NCI-H1105 treated with DMSO at 0.1 percent for 48 hours (cell line): ENCODE results near the gene CD164L2.

Experiments
- DNase-seq: peaks from one replicate; lab custom pipeline; 2025; lab: John Stamatoyannopoulos, UW

The CD164L2 gene

DNA sequence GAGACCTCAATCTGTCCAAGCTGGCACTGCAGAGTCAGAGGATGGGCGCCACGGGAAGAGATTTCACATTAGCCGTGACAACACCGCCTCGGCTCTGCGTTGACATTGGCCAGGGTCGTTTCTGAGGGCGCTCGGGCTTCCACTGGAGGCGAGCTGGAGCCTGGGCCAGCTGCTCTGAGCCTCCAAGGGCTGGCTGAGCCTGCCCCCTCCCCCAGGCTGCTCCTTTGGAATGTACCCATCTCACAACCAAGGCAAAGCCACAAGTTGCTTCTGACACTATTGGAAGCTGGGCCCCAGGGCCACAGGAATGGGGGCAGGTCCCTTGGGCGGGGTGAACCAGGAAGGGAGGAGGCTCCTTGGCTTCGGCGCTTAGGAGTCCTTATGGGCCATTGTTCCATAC, 21.9 kb upstream of the CD164L2 start:
- DNase-seq = no peak

GRCh38 chr1:27403931-27404330, 20.8 kb upstream of the CD164L2 start:
- no peak for DNase-seq

- DNase-seq = no peak
Measured at GRCh38 chr1:27403065-27403726, 20.1 kb upstream of the CD164L2 start.

DNA sequence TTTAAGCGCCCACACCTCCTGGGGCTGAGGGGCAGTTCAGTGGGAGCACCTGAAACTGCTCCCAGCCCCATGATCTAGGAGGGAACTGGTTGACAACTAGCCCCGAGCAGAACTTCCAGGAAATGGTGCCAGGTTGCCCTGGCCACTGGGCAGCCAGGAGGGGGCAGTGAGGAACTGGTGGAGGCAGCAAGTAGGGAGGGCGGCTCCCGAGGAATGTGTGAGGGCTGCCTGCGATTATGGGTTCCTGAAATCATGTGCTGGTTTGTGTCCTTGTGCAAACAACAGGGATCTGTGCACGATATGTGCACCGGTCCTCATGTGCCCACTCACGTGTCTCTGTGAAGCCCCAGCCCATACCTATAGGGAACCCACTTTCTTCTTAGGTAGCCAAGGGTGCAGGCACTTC, 19.2 kb upstream of the CD164L2 start:
- no peak for DNase-seq

GRCh38 chr1:27400963-27401341, 17.8 kb upstream of the CD164L2 start:
- no peak for DNase-seq

- DNase-seq = no peak
Measured at GRCh38 chr1:27400082-27400962, 17.2 kb upstream of the CD164L2 start.

DNA sequence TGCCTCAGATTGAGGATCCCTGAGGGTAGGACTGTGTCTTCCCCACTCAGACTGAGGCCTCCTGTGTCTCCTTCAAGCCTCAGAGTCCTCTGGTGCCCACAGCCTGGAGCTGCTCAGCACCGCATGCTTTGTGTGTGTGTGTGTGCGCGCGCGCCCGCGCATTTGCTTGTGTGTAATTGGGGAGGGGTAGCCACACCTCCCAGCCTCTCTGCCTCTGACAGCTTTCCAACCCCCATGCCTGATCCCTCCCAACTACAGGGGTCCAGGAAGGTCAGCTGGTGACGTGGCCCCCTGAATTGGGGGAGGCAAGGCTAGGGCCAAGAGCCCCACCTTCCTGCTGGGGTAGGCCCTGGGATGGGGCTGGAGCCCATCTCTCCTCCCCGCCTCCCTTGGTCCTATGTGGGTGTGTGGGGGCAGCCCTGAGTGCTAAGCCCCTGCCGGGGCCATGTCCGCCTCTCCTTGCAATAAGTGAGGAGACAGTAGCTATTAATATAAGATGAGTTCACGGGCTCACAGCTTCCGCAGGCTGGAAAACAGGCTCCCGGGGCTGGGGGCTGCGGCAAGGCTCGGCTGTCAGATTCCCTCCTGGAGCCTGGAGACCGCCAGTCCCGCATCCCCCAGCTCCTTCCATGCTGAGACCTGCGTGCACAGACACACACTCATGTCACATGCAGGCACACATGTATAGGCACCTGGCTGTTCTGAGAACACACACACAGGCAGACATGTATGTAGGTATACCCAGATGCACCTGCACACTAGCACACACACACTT, 16.3 kb upstream of the CD164L2 start:
- no peak for DNase-seq

DNA sequence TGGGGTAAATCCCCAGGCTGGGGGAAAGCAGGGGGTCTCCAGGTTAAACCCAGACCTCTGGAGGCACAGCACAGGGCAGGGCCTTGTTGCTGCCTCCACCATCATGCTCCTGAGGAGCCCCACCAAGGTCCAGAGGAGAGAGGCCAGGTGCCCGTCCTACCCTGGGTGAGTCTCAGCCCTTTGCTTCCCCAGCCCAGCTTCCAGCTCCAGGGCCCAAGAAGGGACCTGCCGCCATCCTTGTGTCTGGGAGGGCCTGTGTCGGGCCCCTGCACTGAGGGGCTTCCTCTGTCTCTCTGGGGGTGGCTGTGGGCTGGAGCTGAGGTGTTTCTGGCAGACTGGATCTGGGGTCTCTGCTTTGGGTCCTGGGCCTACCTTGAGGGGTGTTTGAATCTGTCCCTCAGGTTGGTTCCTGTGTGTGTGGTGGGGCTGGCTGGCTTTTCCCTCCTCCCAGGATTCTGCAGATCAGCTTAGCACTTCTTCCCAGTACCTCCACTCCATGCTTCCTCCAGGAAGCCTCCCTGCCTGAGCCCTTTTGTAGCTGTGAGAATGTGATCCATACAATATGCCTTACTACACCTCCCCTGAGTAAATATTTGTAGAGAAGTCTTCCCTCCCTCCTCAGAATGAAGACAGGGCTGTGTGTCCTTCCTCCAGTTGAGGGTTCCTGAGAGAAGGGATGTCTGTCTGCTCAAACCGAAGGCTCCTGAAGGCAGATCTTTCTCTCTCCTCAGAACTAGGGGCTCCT, 15.4 kb upstream of the CD164L2 start:
- DNase-seq = no peak

DNA sequence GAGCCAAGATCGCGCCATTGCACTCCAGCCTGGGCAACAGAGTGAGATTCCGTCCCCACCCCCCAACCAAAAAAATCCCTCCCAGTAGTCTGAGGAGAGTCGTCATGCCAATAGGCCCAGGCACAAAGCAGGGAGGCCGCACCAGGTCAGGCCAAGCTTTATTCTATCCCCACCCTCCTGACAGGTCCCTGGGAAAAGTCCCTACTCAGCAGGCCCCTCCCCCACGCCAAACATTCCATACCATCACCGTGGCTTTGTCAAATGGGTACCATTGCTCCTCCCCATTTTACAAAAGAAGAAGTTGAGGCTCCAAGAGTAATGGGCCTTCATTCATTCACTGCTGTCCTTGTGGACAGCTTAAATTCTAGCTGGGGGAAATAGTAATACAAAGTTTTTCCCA, 14.6 kb upstream of the CD164L2 start:
- DNase-seq = no peak

GRCh38 chr1:27397110-27397509, 14.0 kb upstream of the CD164L2 start:
- no peak for DNase-seq

GRCh38 chr1:27395441-27396195, 12.5 kb upstream of the CD164L2 start:
- peak; percentile 75 for DNase-seq

- no peak for DNase-seq
Measured at GRCh38 chr1:27394925-27395324, 11.8 kb upstream of the CD164L2 start.

GRCh38 chr1:27394282-27394658, 11.1 kb upstream of the CD164L2 start:
- DNase-seq = no peak

- no peak for DNase-seq
Measured at GRCh38 chr1:27393641-27394281, 10.6 kb upstream of the CD164L2 start.

DNA sequence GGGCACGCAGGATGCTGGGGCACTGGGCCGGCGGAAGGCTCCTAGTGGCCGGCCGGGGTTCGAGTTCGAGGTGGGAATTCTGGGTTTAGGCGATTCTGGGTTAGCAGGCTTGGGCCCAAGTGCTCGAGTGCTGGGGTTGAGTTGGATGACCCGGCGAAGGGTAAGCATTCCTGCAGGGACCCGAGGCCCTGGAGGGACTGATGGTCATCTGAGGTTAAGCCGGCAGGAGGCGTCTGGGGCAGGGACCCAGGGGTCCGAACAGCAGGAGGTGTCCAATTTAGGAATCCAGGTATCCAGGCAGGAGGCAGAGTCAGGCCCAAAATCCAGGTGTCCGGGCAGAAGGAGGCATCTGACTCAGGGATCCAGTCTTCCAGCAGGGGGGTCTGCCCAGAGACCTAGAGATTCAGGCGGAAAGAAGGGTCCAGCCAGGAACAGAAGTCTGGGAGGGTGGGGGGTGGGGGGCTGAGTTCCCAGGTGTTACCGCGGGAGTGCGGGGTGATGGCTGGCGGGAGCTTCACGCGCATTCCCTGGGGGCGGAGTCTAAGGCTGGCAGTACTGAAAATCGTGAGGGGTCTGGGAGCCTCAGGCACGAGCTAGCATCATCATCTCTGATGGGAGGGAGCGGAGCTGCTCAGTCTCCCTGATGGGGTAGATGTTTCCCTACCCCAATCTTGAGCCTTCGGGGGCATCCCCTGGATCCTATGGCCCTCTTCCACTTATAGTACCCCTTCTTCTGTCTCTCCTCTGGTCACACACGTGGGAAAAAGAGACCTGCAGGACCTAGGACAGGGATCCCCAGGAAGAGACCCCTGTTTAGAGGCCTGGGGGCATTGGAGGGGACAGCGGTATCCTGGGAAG, 9.9 kb upstream of the CD164L2 start:
- no peak for DNase-seq

- DNase-seq = peak; percentile 87
Measured at GRCh38 chr1:27392096-27392777, 9.1 kb upstream of the CD164L2 start, which contains the start of gene GPR3. TSS of gene GPR3 (plus strand) at chr1:27392622. CDS start at chr1:27393799, 1,177 bp downstream.

GRCh38 chr1:27391511-27392095, 8.5 kb upstream of the CD164L2 start:
- DNase-seq = peak; percentile 80

DNA sequence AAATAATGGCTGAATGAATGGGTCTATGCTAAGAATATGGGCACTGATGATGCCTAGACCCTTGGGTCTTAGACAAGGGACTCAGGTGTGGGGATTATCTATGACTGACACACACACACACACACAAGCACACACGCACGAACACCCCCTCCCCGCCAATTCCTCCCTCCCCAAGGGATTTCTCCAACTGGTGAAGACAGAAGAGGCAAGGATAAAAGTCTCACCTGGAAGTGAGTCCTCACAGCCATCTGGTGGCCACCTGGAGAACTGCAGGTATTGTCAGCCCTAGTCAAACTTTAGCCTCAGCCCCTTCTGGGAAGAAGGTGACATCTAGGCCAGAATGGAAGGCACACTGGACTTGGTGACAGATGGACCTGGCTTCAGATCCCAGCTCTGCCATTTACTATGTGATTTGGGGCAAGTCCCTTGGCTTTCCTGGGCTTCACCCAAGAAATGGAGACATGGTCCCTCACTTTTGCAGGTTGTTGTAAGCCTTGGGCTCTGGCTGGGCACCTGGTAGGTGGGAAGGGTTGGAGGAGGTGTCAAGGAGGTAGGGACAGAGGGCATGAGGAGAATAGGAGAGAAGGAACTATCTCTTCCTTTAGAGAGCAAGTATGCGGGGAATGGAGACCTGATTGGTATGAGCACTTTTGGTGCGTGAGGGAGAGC, 5.3 kb upstream of the CD164L2 start:
- DNase-seq = peak; percentile 58
